GM12873 (cell line): ENCODE results near the gene UBE2D1.

Source experiments
- TF ChIP-seq, protein P1 (sequence below): IDR thresholded peaks from 2 replicates; pipeline ENCODE4 v1.5.1; 2012; ENCODE audit warnings: low read depth, mild to moderate bottlenecking, moderate library complexity, low read length, control low read depth; ENCODE audit not compliant: insufficient read depth; ENCODE audit errors: missing control alignments

UBE2D1 gene

GRCh38 chr10:58361353-58361752 is 26.5 kb downstream of the UBE2D1 start:
- TF ChIP-seq, protein P1, sequence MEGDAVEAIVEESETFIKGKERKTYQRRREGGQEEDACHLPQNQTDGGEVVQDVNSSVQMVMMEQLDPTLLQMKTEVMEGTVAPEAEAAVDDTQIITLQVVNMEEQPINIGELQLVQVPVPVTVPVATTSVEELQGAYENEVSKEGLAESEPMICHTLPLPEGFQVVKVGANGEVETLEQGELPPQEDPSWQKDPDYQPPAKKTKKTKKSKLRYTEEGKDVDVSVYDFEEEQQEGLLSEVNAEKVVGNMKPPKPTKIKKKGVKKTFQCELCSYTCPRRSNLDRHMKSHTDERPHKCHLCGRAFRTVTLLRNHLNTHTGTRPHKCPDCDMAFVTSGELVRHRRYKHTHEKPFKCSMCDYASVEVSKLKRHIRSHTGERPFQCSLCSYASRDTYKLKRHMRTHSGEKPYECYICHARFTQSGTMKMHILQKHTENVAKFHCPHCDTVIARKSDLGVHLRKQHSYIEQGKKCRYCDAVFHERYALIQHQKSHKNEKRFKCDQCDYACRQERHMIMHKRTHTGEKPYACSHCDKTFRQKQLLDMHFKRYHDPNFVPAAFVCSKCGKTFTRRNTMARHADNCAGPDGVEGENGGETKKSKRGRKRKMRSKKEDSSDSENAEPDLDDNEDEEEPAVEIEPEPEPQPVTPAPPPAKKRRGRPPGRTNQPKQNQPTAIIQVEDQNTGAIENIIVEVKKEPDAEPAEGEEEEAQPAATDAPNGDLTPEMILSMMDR = no peak

GRCh38 chr10:58362027-58362789 is 27.4 kb downstream of the UBE2D1 start:
- TF ChIP-seq, protein P1 = no peak

DNA sequence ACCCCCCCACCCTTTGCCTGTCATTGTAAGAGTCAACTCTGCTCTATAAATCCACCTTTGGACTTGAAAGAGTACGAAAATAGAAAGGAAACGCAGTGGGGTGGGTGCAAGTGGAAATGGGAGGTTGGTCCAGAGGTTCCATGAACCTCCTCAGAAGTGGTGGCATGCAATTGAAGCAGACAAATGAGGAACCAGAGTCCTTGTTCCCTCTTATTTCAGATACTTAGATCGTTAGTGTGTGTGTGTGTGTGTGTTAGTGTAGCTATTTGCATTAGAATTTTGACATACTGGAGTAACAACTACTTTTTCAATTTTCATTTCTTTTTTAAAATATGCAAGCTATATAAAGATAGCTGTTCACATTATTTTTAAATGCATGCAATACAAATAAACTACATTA is 32.3 kb downstream of the UBE2D1 start:
- TF ChIP-seq, protein P1 = no peak

DNA sequence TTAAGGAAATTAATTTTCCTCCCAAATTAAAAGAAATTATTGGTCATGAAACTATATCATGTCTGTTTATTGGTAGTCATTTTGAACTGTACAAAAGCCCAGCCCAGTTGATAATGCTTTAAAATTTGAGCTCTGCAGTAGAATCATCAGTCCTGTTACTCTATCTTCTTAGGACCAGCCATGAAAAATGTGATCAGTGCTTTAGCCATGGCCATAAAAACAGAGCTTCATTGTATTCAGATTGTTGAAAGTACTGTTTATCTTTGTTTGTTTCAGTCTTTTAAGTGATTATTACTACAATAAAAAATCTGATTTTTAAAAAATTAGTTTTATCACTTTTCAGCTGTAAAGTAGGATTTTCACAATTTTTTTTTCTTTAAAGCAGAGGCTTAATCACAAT is 36.7 kb downstream of the UBE2D1 start:
- TF ChIP-seq, protein P1 = no peak

GRCh38 chr10:58372607-58373441 is 38.0 kb downstream of the UBE2D1 start:
- TF ChIP-seq, protein P1 = no peak

DNA sequence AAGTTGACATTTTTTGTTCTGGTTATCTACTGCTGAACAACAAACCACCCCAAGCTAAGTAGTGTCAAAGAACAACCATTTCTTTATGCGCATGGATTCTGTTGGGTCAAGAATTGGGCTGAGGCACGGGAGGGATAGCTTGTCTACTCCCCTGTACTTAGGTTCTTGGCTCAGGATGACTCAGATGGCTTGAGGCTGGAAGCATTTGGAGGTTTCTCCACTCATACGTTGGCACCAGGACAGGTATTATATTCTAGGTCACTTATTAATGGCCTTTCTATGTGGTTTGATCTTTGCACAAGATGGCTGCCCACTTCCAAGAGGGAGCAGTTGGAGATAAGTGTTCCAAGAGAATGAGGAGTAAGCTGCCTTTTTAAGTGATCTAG is 38.6 kb downstream of the UBE2D1 start:
- TF ChIP-seq, protein P1 = no peak

GRCh38 chr10:58382489-58382995 is 47.7 kb downstream of the UBE2D1 start:
- TF ChIP-seq, protein P1 = no peak
